ENCODE results near the gene NELL1.

- TF ChIP-seq CTCF (IDR thresholded peaks at IDR 0.05; ENCODE audit: poor library complexity) (no peak), EZH2phosphoT487 (IDR thresholded peaks at IDR 0.05; ENCODE audit: low read depth, severe bottlenecking, unreplicated experiment) (peak; percentile 57), EZH2 (IDR thresholded peaks at IDR 0.05; ENCODE audit: borderline replicate concordance) (no peak)
These were observed 666 bp downstream of the NELL1 start for GRCh38 chr11:20669820-20670684.

Data from hepatocyte (in vitro differentiated cells).